Activated naive CD8-positive, alpha-beta T cell treated with anti-CD3 and anti-CD28 coated beads, Interleukin-2, amount 10 ng/mL, durations not matched to agents 7 days and 5 days (primary cell): ENCODE results near the gene PSORS1C1. TPM values are rescaled to one million over a fixed set of nuclear protein-coding genes. Genes with fewer than 3 reads are reported as not detected.
A peak's percentile ranks its signal among the peaks of the same experiment; 100 is the strongest.

Experiments used
- ATAC-seq: fragments of 150-1000 bp; cut with Tn5 transposase; one replicate; pipeline ENCODE4 v1.10.0; 2021; ENCODE audit warnings: low read depth, moderate library complexity
- POLR2A ChIA-PET: fragments of 350-600 bp; sonication (Branson Sonifier 250); formaldehyde crosslinking; loops from one replicate; lab custom pipeline; 2021; ENCODE audit warnings: antibody characterized with exemption; lab: Charles Lee
- DNase-seq: peaks from one replicate; pipeline ENCODE4 v3.0.0; 2021
- H3K27ac Mint-ChIP-seq: one replicate; pipeline ENCODE4 v1.8.0; 2022; ENCODE audit warnings: mild to moderate bottlenecking, mixed read lengths
- H3K27me3 Mint-ChIP-seq: one replicate; pipeline ENCODE4 v1.8.0; 2022; ENCODE audit warnings: mild to moderate bottlenecking, moderate library complexity, mixed read lengths
- H3K36me3 Mint-ChIP-seq: one replicate; pipeline ENCODE4 v1.8.0; 2021; ENCODE audit warnings: mild to moderate bottlenecking, mixed read lengths
- H3K4me1 Mint-ChIP-seq: one replicate; pipeline ENCODE4 v1.8.0; 2021; ENCODE audit warnings: mixed read lengths
- H3K4me3 Mint-ChIP-seq: one replicate; pipeline ENCODE4 v1.8.0; 2022; ENCODE audit warnings: mild to moderate bottlenecking, moderate library complexity, mixed read lengths
- H3K9me3 Mint-ChIP-seq: one replicate; pipeline ENCODE4 v1.8.0; 2021; ENCODE audit warnings: mixed read lengths
- total RNA-seq, 2 experiments: library from RNA; stranded (reverse); gene quantifications; one replicate each; pipeline ENCODE4 v1.2.3, GENCODE V29; 2021

PSORS1C1 gene
- total RNA-seq, 2 experiments from 2014 or later: not detected

GRCh38 chr6:31143148-31143547, 28.5 kb downstream of the PSORS1C1 start:
- peaks cover 2% of the 10 kb centered on the region for H3K27me3 Mint-ChIP-seq
- H3K4me1 Mint-ChIP-seq: peaks cover 1% of the 10 kb centered on the region

GRCh38 chr6:31144296-31144969, 29.8 kb downstream of the PSORS1C1 start:
- Mint-ChIP-seq H3K27me3 (peaks cover 2% of the 10 kb centered on the region), H3K27ac (no peak overlapping the region), H3K9me3 (no peaks in the 10 kb centered on the region), H3K4me1 (peaks cover 1% of the 10 kb centered on the region), H3K36me3 (peaks cover 6% of the 10 kb centered on the region), H3K4me3 (no peak overlapping the region)
- POLR2A ChIA-PET: interaction anchor here (0.6 kb wide), 1 partner anchor 221 kb away, joined by 3 read pairs; no protein-coding TSS in a partner anchor
- DNase-seq (no peak), ATAC-seq (no peak)

More at GRCh38 chr6:31143148-31143547, 28.5 kb downstream of the PSORS1C1 start:
- DNase-seq (no peak), ATAC-seq (no peak)
- Mint-ChIP-seq H3K36me3 (peaks cover 4% of the 10 kb centered on the region), H3K9me3 (no peaks in the 10 kb centered on the region), H3K27ac (no peak overlapping the region), H3K4me3 (no peak overlapping the region)
- POLR2A ChIA-PET: no interaction called here

- DNase-seq: no peak
- H3K9me3 Mint-ChIP-seq: no peaks in the 10 kb centered on the region
- H3K36me3 Mint-ChIP-seq: peaks cover 8% of the 10 kb centered on the region
- H3K4me3 Mint-ChIP-seq: no peak overlapping the region
- no peak overlapping the region for H3K27ac Mint-ChIP-seq
- H3K27me3 Mint-ChIP-seq: peaks cover 2% of the 10 kb centered on the region
- H3K4me1 Mint-ChIP-seq: peaks cover 1% of the 10 kb centered on the region
- ATAC-seq: no peak
- POLR2A ChIA-PET: interaction anchor here (0.6 to 1.0 kb wide), 2 partner anchors 221 to 603 kb away, joined by 3 read pairs; no protein-coding TSS in a partner anchor
Measured at GRCh38 chr6:31144970-31145340, 30.4 kb downstream of the PSORS1C1 start.

- Mint-ChIP-seq H3K4me3 (no peak overlapping the region), H3K27ac (no peak overlapping the region), H3K4me1 (peaks cover 1% of the 10 kb centered on the region), H3K27me3 (no peaks in the 10 kb centered on the region), H3K36me3 (peaks cover 11% of the 10 kb centered on the region), H3K9me3 (no peaks in the 10 kb centered on the region)
- POLR2A ChIA-PET: interaction anchor here (1.0 to 1.1 kb wide), 2 partner anchors 14 to 603 kb away, joined by 3 to 4 read pairs; no protein-coding TSS in a partner anchor
- DNase-seq (no peak), ATAC-seq (no peak)
Measured at GRCh38 chr6:31145386-31145785, 30.8 kb downstream of the PSORS1C1 start.

- POLR2A ChIA-PET: no interaction called here
- DNase-seq (no peak), ATAC-seq (no peak)
- Mint-ChIP-seq H3K4me3 (no peak overlapping the region), H3K27me3 (no peaks in the 10 kb centered on the region), H3K4me1 (peaks cover 1% of the 10 kb centered on the region), H3K36me3 (peaks cover 22% of the 10 kb centered on the region), H3K9me3 (no peaks in the 10 kb centered on the region), H3K27ac (no peak overlapping the region)
Measured at GRCh38 chr6:31149827-31150447, 35.3 kb downstream of the PSORS1C1 start.

GRCh38 chr6:31152781-31153180, 38.2 kb downstream of the PSORS1C1 start:
- no peak for ATAC-seq
- no peak for DNase-seq
- H3K9me3 Mint-ChIP-seq: no peaks in the 10 kb centered on the region
- H3K4me1 Mint-ChIP-seq: peaks cover 6% of the 10 kb centered on the region
- no peak overlapping the region for H3K27ac Mint-ChIP-seq
- H3K4me3 Mint-ChIP-seq: no peak overlapping the region
- no peaks in the 10 kb centered on the region for H3K27me3 Mint-ChIP-seq
- H3K36me3 Mint-ChIP-seq: peaks cover 23% of the 10 kb centered on the region
- POLR2A ChIA-PET: no interaction called here

GRCh38 chr6:31154436-31154835, 39.8 kb downstream of the PSORS1C1 start:
- Mint-ChIP-seq H3K9me3 (no peaks in the 10 kb centered on the region), H3K27me3 (no peaks in the 10 kb centered on the region), H3K36me3 (peaks cover 22% of the 10 kb centered on the region), H3K4me3 (no peak overlapping the region), H3K27ac (no peak overlapping the region), H3K4me1 (peaks cover 6% of the 10 kb centered on the region)
- DNase-seq (no peak), ATAC-seq (no peak)
- POLR2A ChIA-PET: no interaction called here

- peaks cover 16% of the 10 kb centered on the region for H3K36me3 Mint-ChIP-seq
- peak overlapping the region; percentile 99 for H3K4me3 Mint-ChIP-seq
- no peaks in the 10 kb centered on the region for H3K27me3 Mint-ChIP-seq
- no peak overlapping the region for H3K27ac Mint-ChIP-seq
- no peak for ATAC-seq
- peaks cover 20% of the 10 kb centered on the region for H3K4me1 Mint-ChIP-seq
- no peak for DNase-seq
- H3K9me3 Mint-ChIP-seq: no peaks in the 10 kb centered on the region
- POLR2A ChIA-PET: no interaction called here
Measured at GRCh38 chr6:31156641-31157040, 42.0 kb downstream of the PSORS1C1 start.

- H3K9me3 Mint-ChIP-seq: no peaks in the 10 kb centered on the region
Measured at GRCh38 chr6:31157513-31158139, 43.0 kb downstream of the PSORS1C1 start, which contains the start of gene CCHCR1. Gene CCHCR1, minus strand, starts transcription at chr6:31157802. Its CDS starts 202 bp downstream, at chr6:31157600.

GRCh38 chr6:31158140-31158862, 43.7 kb downstream of the PSORS1C1 start, which contains the start of gene TCF19:
Gene TCF19, plus strand, starts transcription at chr6:31158589. Its CDS starts 881 bp downstream, at chr6:31159470.
- Mint-ChIP-seq H3K36me3 (peaks cover 23% of the 10 kb centered on the region), H3K9me3 (no peaks in the 10 kb centered on the region), H3K4me1 (peaks cover 29% of the 10 kb centered on the region), H3K27me3 (no peaks in the 10 kb centered on the region), H3K27ac (peak within 1 kb of the TSS; percentile 95), H3K4me3 (peak within 1 kb of the TSS; percentile 99)
- POLR2A ChIA-PET: interaction anchor here (0.6 to 2.3 kb wide), 11 partner anchors 8 to 541 kb away, joined by 3 to 10 read pairs (median 4); partner anchors contain the start of genes MRPS18B, PPP1R10 and VARS2
- DNase-seq: peak; percentile 99
- peak; percentile 92 for ATAC-seq

More at GRCh38 chr6:31157513-31158139, 43.0 kb downstream of the PSORS1C1 start, which contains the start of gene CCHCR1:
- peak within 1 kb of the TSS; percentile 99 for H3K4me3 Mint-ChIP-seq
- peak within 1 kb of the TSS; percentile 95 for H3K27ac Mint-ChIP-seq
- no peak for ATAC-seq
- H3K27me3 Mint-ChIP-seq: no peaks in the 10 kb centered on the region
- POLR2A ChIA-PET: interaction anchor here (1.5 to 2.3 kb wide), 6 partner anchors 9 to 540 kb away, joined by 3 to 10 read pairs (median 4); partner anchors contain the start of genes MRPS18B, PPP1R10 and VARS2
- peaks cover 19% of the 10 kb centered on the region for H3K36me3 Mint-ChIP-seq
- H3K4me1 Mint-ChIP-seq: peaks cover 26% of the 10 kb centered on the region
- no peak for DNase-seq

GRCh38 chr6:31158863-31159855, 44.6 kb downstream of the PSORS1C1 start:
- Mint-ChIP-seq H3K4me3 (peak overlapping the region; percentile 99), H3K36me3 (peaks cover 23% of the 10 kb centered on the region), H3K27ac (peak overlapping the region; percentile 95), H3K9me3 (no peaks in the 10 kb centered on the region), H3K4me1 (peaks cover 29% of the 10 kb centered on the region), H3K27me3 (no peaks in the 10 kb centered on the region)
- peak; percentile 20 for ATAC-seq
- DNase-seq: peak; percentile 54
- POLR2A ChIA-PET: interaction anchor here (0.6 to 2.3 kb wide), 12 partner anchors 10 to 336 kb away, joined by 3 to 10 read pairs (median 4); partner anchors contain the start of gene VARS2
